Measurements from ENCODE around the gene TMEM232.

Gene TMEM232

GRCh38 chr5:110653231-110653970, 73.1 kb downstream of the TMEM232 start:
- Histone ChIP-seq H3K27ac (no peak overlapping the region), H3K4me3 (no peak overlapping the region)
- DNase-seq (ENCODE audit: low spot score) = no peak
- no peak for TF ChIP-seq CTCF (IDR thresholded peaks at IDR 0.05)

- Histone ChIP-seq H3K4me3 (no peak overlapping the region), H3K27ac (no peak overlapping the region)
- no peak for TF ChIP-seq CTCF (IDR thresholded peaks at IDR 0.05)
- no peak for DNase-seq (ENCODE audit: low spot score)
These were observed 75.0 kb downstream of the TMEM232 start for GRCh38 chr5:110651507-110651906.

- no peak overlapping the region for H3K27ac ChIP-seq
- no peak for TF ChIP-seq CTCF (IDR thresholded peaks at IDR 0.05)
- H3K4me3 ChIP-seq = no peak overlapping the region
- DNase-seq (ENCODE audit: low spot score) = no peak
These were observed 82.1 kb downstream of the TMEM232 start for GRCh38 chr5:110644357-110644756.

- DNase-seq (ENCODE audit: low spot score) = no peak
- Histone ChIP-seq H3K27ac (no peak overlapping the region), H3K4me3 (no peak overlapping the region)
- no peak for TF ChIP-seq CTCF (IDR thresholded peaks at IDR 0.05)
These were observed 87.2 kb downstream of the TMEM232 start for GRCh38 chr5:110638970-110639902.

GRCh38 chr5:110634475-110634874, 92.0 kb downstream of the TMEM232 start:
- Histone ChIP-seq H3K27ac (no peak overlapping the region), H3K4me3 (no peak overlapping the region)
- no peak for DNase-seq (ENCODE audit: low spot score)
- TF ChIP-seq CTCF (IDR thresholded peaks at IDR 0.05) = no peak

GRCh38 chr5:110631236-110631635, 95.2 kb downstream of the TMEM232 start:
- no peak for TF ChIP-seq CTCF (IDR thresholded peaks at IDR 0.05)
- H3K4me3 ChIP-seq = no peak overlapping the region
- no peak overlapping the region for H3K27ac ChIP-seq
- DNase-seq (ENCODE audit: low spot score) = no peak
